ENCODE results near the gene CDHR3. TPM values are rescaled to one million over a fixed set of nuclear protein-coding genes. Genes with fewer than 3 reads are reported as not detected.

CDHR3 gene
- total RNA-seq, 1 experiment from 2014 or later, result 3.1 TPM

GRCh38 chr7:106035568-106035967 lies 72.5 kb downstream of the CDHR3 start:
- no peak for DNase-seq (ENCODE audit: low read depth, low spot score)
- in situ Hi-C loops (cut with HindIII; ENCODE audit: low pct_unique_long_range_greater_than_20kb, low sequenced_read_pairs), result loop anchor here (25.0 kb wide), 1 partner anchor 273 kb away; no protein-coding TSS in a partner anchor

GRCh38 chr7:106036004-106036403 lies 72.9 kb downstream of the CDHR3 start:
- in situ Hi-C loops (cut with HindIII; ENCODE audit: low pct_unique_long_range_greater_than_20kb, low sequenced_read_pairs), result loop anchor here (25.0 kb wide), 1 partner anchor 274 kb away; no protein-coding TSS in a partner anchor

GRCh38 chr7:106037489-106038176 lies 74.6 kb downstream of the CDHR3 start:
- DNase-seq (ENCODE audit: low read depth, low spot score), result no peak
- in situ Hi-C loops (cut with HindIII; ENCODE audit: low pct_unique_long_range_greater_than_20kb, low sequenced_read_pairs), result loop anchor here (25.0 kb wide), 1 partner anchor 275 kb away; no protein-coding TSS in a partner anchor

More at GRCh38 chr7:106036004-106036403, 72.9 kb downstream of the CDHR3 start:
- no peak for DNase-seq (ENCODE audit: low read depth, low spot score)

DNA sequence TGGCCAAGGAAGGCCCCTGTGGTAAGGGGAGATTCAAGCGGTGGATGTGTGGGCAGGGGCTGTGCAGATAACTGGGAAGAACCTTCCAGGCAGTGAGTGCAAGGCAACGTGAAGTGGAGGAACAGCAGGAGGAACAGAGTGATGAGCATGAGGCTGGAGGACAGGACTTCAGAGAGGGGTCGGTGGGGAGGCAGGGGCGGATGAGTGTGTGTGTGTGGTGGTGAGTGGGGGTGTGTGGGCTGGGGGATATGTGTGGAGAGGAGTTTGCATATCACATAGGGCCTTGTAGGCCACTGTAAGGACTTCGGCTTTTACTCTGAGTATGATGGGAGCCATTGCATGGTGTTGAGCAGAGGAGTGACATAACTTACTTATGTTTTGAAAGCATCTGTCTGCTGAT lies 75.2 kb downstream of the CDHR3 start:
- in situ Hi-C loops (cut with HindIII; ENCODE audit: low pct_unique_long_range_greater_than_20kb, low sequenced_read_pairs), result loop anchor here (25.0 kb wide), 1 partner anchor 276 kb away; no protein-coding TSS in a partner anchor
- DNase-seq (ENCODE audit: low read depth, low spot score), result no peak

GRCh38 chr7:106038916-106039315 lies 75.9 kb downstream of the CDHR3 start:
- no peak for DNase-seq (ENCODE audit: low read depth, low spot score)
- in situ Hi-C loops (cut with HindIII; ENCODE audit: low pct_unique_long_range_greater_than_20kb, low sequenced_read_pairs), result loop anchor here (25.0 kb wide), 1 partner anchor 277 kb away; no protein-coding TSS in a partner anchor

- DNase-seq (ENCODE audit: low read depth, low spot score), result no peak
- in situ Hi-C loops (cut with HindIII; ENCODE audit: low pct_unique_long_range_greater_than_20kb, low sequenced_read_pairs), result loop anchor here (25.0 kb wide), 1 partner anchor 277 kb away; no protein-coding TSS in a partner anchor
These were observed 76.5 kb downstream of the CDHR3 start for GRCh38 chr7:106039486-106040060.

DNA sequence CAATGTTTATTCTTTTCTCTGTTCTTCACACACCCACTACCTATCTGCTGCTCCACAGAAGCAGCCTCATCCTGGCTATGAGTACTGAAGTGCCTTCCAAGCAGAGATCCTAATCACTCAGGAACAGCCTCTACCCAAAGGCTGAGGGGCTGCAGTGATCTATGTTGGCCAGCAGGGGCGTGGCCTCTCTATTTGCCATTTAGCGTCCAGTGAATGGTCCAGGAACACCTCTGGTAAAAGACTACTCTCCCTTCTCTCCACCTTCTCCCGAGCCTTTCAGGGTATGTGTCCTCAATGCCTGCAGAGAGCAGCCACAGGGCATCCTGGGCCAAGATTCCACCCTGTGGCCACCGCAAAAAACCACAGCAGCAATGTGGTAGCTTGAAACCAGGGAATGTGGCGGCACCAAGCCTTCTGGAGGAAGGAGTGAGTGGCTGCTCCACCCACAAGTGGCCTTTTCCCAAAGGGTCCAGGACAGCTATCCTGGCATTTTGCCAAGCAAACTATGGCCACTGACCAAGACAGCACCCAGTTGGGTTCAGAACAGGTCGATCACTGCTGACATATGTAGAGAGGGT lies 78.2 kb downstream of the CDHR3 start:
- in situ Hi-C loops (cut with HindIII; ENCODE audit: low pct_unique_long_range_greater_than_20kb, low sequenced_read_pairs), result loop anchor here (25.0 kb wide), 1 partner anchor 279 kb away; no protein-coding TSS in a partner anchor
- DNase-seq (ENCODE audit: low read depth, low spot score), result peak; percentile 87

DNA sequence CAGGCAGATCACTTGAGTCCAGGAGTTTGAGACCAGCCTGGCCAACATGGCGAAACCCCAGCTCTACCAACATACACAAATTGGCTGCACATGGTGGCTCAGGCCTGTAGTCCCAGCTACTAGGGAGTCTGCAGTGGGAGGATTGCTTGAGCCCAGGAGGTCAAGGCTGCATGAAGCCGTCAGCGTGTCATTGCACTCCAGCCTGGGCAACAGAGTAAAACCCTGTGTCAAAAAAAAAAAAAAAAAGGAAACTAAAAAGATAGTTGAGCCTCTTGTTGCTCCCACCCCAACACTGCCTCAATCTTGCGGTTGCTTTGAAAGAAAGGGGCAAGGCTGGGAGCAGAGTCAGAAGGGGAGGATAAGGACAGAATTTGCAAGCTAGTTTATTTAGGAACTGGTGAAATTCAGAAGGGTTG lies 79.1 kb downstream of the CDHR3 start:
- in situ Hi-C loops (cut with HindIII; ENCODE audit: low pct_unique_long_range_greater_than_20kb, low sequenced_read_pairs), result loop anchor here (25.0 kb wide), 1 partner anchor 280 kb away; no protein-coding TSS in a partner anchor
- no peak for DNase-seq (ENCODE audit: low read depth, low spot score)

- in situ Hi-C loops (cut with HindIII; ENCODE audit: low pct_unique_long_range_greater_than_20kb, low sequenced_read_pairs), result loop anchor here (25.0 kb wide), 1 partner anchor 283 kb away; no protein-coding TSS in a partner anchor
- peak; percentile 50 for DNase-seq (ENCODE audit: low read depth, low spot score)
These were observed 82.1 kb downstream of the CDHR3 start for GRCh38 chr7:106045139-106045538.

DNA sequence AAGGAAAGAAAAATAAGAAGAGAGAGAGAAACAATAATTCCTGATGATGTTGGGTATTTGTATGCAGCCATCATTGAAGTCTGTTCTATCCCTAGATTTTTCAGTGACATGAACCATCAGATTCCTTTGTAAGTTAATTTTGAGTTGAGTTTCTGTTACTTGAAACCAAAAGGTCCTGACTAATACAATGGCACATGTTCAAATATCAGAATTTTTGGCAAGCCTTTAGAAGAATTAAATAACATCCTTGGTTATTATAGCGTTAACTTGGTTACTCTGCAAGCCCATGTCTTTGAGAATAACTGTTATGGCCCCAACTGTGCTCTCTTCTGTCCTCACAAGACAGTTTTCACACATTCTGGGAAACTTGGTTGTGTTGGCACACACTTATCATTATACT lies 82.5 kb downstream of the CDHR3 start:
- in situ Hi-C loops (cut with HindIII; ENCODE audit: low pct_unique_long_range_greater_than_20kb, low sequenced_read_pairs), result loop anchor here (25.0 kb wide), 1 partner anchor 283 kb away; no protein-coding TSS in a partner anchor
- no peak for DNase-seq (ENCODE audit: low read depth, low spot score)

- DNase-seq (ENCODE audit: low read depth, low spot score), result no peak
- in situ Hi-C loops (cut with HindIII; ENCODE audit: low pct_unique_long_range_greater_than_20kb, low sequenced_read_pairs), result loop anchor here (25.0 kb wide), 1 partner anchor 285 kb away; no protein-coding TSS in a partner anchor
These were observed 84.1 kb downstream of the CDHR3 start for GRCh38 chr7:106047184-106047583.

- in situ Hi-C loops (cut with HindIII; ENCODE audit: low pct_unique_long_range_greater_than_20kb, low sequenced_read_pairs), result loop anchor here (25.0 kb wide), 1 partner anchor 286 kb away; no protein-coding TSS in a partner anchor
- no peak for DNase-seq (ENCODE audit: low read depth, low spot score)
These were observed 85.0 kb downstream of the CDHR3 start for GRCh38 chr7:106047818-106048705.

DNA sequence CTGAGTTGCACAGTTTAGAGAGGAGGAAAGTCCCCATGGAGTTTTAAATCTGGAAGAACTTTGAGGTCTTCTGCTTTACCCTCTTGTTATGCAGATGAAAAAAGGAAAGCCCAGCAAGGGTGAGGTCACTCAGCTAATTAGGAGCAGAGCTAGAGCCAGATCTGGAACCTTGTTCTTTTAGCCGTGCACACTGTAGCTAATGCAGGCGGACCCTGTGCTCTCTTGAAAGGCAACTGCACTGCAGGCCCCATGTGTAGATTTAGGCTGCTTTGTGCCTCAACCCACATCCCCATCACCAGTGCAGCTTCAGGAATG lies 85.6 kb downstream of the CDHR3 start:
- in situ Hi-C loops (cut with HindIII; ENCODE audit: low pct_unique_long_range_greater_than_20kb, low sequenced_read_pairs), result loop anchor here (25.0 kb wide), 1 partner anchor 286 kb away; no protein-coding TSS in a partner anchor
- DNase-seq (ENCODE audit: low read depth, low spot score), result no peak

DNA sequence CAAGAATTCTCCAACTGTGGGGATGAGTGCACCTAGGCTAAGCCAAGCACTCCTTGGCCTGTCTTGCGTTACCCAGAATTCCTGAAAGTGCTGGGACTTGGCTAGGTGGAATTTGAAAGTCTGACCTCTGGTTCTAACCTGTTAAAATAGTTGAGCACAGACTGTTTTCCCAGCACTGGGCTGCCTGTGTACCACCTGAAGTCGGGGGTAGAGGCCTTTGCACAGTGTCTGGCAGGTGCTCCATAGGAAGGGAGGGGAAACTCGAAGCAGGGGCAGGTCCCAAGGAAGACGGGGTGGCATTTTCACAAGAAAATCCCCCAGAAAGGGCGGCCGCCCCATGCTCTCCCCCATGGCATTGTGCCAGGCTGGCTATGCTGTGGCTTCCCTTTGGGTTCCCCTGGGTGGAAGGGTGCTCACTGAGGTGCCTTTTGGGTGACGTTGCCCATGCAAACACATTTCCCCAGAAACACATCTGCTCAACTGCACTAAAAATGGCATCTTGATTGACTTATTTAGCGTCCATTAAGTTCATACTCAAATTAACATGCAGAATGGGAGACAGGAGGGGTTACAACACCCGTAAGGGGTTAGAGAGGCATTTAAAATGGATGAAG lies 86.2 kb downstream of the CDHR3 start:
- in situ Hi-C loops (cut with HindIII; ENCODE audit: low pct_unique_long_range_greater_than_20kb, low sequenced_read_pairs), result loop anchor here (25.0 kb wide), 1 partner anchor 287 kb away; no protein-coding TSS in a partner anchor
- DNase-seq (ENCODE audit: low read depth, low spot score), result no peak

DNA sequence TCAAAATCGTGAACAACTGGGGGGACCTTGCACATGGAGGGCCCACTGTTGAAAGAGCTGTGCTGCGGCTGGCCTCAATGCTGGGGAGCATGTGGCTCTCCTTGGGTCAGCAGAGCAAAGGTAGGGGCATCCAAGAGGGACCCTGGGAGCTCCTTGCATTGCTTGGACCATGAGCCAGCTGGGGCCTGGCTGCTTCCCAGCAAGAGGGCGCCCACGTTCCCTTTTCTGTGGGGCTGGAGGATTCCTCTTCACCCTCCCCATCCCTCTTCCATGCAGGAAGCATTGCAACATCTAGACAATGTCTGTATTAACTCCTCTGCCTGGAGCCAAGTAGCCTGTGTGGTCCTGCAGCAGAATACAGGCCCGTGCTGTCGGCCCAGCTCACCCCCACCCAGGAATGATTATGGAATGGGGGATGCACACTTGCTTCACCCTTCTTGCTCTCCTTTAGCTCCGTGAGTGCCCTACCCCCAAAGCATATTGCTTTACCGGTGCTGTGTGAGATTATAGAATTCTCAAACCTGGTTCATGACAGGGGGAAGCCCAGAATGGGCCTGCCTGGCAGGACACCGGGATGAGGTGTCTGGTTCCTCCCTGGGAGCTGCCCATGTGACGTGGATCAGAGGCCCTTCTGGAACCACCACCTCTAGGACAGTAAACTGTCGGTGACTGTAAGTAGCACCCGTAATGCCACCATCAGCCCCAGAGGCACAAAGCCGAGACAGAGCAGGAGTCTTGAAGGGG lies 87.1 kb downstream of the CDHR3 start:
- DNase-seq (ENCODE audit: low read depth, low spot score), result peak; percentile 87
- in situ Hi-C loops (cut with HindIII; ENCODE audit: low pct_unique_long_range_greater_than_20kb, low sequenced_read_pairs), result no loop called here

GRCh38 chr7:106050746-106051117 lies 87.7 kb downstream of the CDHR3 start:
- in situ Hi-C loops (cut with HindIII; ENCODE audit: low pct_unique_long_range_greater_than_20kb, low sequenced_read_pairs), result no loop called here
- DNase-seq (ENCODE audit: low read depth, low spot score), result no peak
